Measurements from ENCODE around the gene RAB44.

The RAB44 gene

GRCh38 chr6:36733300-36733699 lies 35.7 kb downstream of the RAB44 start:
- DNase-seq = no peak

GRCh38 chr6:36734486-36735060 lies 36.9 kb downstream of the RAB44 start:
- DNase-seq = no peak

GRCh38 chr6:36735110-36736071 lies 37.8 kb downstream of the RAB44 start:
- DNase-seq = peak; percentile 74

GRCh38 chr6:36737043-36737785 lies 39.6 kb downstream of the RAB44 start:
- no peak for DNase-seq

GRCh38 chr6:36738108-36738507 lies 40.5 kb downstream of the RAB44 start:
- no peak for DNase-seq

- DNase-seq = no peak
These were observed 42.6 kb downstream of the RAB44 start for GRCh38 chr6:36739947-36740817.

GRCh38 chr6:36740818-36741179 lies 43.2 kb downstream of the RAB44 start:
- no peak for DNase-seq

GRCh38 chr6:36742146-36742545 lies 44.5 kb downstream of the RAB44 start:
- DNase-seq = no peak

GRCh38 chr6:36743032-36743431 lies 45.4 kb downstream of the RAB44 start:
- no peak for DNase-seq

- DNase-seq = no peak
These were observed 46.1 kb downstream of the RAB44 start for GRCh38 chr6:36743538-36744303.

GRCh38 chr6:36744304-36744673 lies 46.7 kb downstream of the RAB44 start:
- no peak for DNase-seq

GRCh38 chr6:36745283-36745682 lies 47.7 kb downstream of the RAB44 start:
- DNase-seq = no peak

GRCh38 chr6:36745836-36746235 lies 48.2 kb downstream of the RAB44 start:
- no peak for DNase-seq

- no peak for DNase-seq
These were observed 48.6 kb downstream of the RAB44 start for GRCh38 chr6:36746251-36746650.

- DNase-seq = no peak
These were observed 52.3 kb downstream of the RAB44 start for GRCh38 chr6:36749829-36750489.

- peak; percentile 44 for DNase-seq
These were observed 53.5 kb downstream of the RAB44 start for GRCh38 chr6:36751091-36751490.

GRCh38 chr6:36751833-36752186 lies 54.2 kb downstream of the RAB44 start:
- DNase-seq = no peak

- no peak for DNase-seq
These were observed 54.7 kb downstream of the RAB44 start for GRCh38 chr6:36752187-36752885.

- DNase-seq = no peak
These were observed 55.4 kb downstream of the RAB44 start for GRCh38 chr6:36752886-36753506.
